Left renal pelvis (tissue), 4 donors: ENCODE measurements around the gene SND1. TPM values are rescaled to one million over a fixed set of nuclear protein-coding genes. Genes with fewer than 3 reads are reported as not detected.

Experiments
- DNase-seq, 4 donors: peaks; one replicate each; pipeline ENCODE4 v3.0.0-alpha.2; 2013; ENCODE audit warnings: low read depth in 4 of 4, low spot score in 3 of 4
- polyA plus RNA-seq, 4 donors: library from polyadenylated mRNA; unstranded; fragments of 120-200 nt; gene quantifications; one replicate each; pipeline ENCODE4 v1.2.1, GENCODE V29; 2013; ENCODE audit not compliant: insufficient read length in 4 of 4

The SND1 gene
- polyA plus RNA-seq, 4 donors: 129 to 161 (median 145) TPM

DNA sequence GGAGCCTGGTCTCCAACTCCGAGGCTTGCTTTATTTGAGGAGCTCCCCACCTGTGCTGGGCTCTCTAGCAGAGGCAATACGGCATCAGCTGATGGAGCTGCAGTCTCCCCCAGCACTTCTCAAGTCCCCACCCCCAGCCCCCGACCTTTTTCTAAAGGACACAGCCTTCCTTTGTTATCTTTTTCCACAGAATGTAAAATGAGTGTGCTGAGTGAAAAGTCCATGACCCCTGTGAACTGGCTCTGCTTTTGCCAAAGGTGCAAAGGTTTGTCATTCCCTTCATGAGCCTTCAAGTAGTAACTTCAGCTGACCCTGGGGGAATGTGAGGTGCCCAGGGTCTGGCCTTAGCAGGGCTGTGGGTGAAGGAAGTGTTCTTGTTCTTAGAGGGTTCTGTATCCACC, 353.8 kb downstream of the SND1 start:
- no peak for DNase-seq

DNA sequence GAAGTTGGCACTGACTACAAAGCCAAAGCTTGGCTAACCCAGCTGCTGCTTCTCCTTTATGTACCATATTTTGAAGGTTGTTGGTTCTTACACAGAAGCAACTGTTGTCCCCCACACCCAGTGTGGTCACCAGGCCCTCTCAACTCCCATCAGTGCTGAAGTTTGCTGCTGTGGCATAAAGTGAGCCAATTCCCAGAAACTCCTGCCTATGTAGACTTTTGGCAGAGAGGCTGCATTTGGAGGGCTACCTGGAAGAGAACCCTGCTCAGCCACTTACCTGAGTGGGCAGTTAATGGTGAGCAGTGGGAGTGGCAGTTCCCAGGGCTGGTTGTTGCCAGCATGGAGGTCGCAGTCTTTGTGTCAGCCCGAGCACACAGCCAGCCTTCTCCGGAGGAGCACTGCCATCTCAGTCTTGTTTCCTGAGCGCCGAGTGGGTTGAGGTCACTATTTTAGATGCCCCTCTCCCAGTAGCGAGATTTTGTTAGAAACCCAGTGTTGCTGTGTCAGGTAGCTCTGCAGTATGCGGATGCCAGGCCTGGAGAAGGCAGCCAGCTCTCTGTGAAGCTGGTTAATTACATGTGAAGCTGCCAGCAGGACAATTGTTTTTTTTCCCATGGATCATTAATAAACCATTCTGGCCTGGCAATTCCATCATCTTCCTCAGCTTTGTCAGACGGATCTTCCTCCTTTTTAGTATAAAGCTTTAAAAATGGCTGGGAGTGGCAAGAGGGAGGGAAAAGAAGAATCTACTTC, 354.7 kb downstream of the SND1 start:
- DNase-seq: no peak

DNA sequence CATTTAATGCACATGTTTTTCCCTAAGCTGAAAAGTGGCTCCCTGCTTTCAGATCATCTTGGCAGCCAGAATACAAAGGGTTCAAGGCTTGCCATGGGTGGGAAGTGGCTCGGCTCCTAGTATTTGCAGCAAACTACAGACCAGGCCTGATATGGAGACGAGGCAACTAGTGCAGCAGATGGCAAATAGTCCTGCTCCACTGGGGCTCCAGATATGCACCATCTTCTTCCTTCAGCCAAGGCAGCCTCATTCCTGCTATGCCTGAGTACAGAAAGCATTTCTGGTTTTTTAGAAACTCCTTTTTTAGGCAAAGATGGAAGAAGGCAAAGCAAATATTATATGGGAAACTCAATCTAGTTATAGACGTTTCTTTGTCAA, 355.3 kb downstream of the SND1 start:
- DNase-seq: no peak

DNA sequence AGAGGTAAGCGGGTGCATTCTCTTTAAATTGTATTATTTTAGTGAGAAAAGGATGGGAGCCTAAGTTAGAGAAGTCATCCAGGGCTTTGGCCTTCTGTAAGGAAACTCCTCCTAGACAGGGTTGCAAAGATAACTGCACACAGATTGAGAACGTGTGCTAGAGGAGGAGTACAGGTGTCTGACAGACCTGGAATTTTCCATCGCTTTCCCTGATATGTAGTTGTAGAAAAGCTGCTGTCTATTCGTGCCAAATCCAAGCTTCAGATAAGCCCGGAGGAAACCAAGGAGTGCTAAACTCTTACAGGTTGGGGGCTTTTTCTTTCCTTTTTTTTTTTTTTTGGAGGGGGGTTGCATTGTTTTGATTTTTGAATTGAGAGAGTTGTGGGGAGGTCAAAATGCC, 356.1 kb downstream of the SND1 start:
- no peak for DNase-seq

DNA sequence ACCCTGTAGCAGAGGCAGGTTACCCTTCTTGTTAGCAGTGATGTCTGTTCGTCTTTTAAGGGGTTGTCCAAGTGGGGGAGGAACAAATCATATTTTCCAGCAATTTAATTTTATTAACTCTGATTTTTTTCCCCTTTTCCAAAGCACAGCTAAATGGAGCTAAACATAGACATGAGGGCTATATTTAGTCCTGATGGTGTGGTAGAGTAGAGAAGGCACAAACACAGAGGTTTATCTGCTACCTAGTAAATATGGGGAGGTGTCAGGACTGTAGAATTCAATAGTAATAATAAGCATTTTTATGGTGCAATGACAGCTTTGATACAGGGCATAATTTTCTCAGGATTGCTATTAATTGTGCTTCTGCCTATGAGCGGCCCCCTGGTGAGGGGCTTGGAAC, 356.8 kb downstream of the SND1 start:
- DNase-seq: no peak

DNA sequence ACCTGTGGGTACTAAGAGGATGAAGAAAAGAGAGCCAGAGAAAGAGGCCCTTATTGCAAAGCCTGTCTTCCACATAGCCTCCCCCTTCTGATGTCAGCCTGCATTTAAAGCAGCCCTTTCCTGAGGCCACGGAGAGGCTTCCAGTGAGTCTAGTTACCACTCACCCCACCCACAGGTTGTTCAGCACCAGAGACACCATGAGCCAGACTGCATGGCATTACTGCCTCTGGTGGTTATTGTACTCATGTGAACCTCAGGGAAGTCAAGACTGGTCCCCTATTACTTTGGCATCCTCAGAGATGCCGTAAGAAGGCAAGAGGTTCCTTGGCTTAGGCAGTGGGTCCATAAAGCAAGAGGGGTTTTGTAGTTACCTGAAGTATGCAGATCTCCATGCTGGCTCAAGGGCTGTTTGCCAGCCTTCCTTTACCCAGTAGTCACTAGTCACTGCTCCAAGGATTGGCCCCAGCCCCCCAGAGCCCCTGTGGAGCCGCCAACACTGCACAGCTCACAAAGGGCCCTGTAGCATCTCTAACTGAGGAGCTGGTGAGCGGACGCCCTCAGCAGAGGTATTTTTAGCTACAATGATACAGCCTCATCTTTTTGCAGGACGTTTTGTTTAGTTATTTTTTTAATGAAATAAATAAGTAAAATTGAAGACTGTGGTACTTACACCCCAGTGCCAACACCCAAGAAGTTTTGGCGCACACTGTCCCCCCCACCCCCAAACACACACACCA, 358.6 kb downstream of the SND1 start:
- DNase-seq: no peak

DNA sequence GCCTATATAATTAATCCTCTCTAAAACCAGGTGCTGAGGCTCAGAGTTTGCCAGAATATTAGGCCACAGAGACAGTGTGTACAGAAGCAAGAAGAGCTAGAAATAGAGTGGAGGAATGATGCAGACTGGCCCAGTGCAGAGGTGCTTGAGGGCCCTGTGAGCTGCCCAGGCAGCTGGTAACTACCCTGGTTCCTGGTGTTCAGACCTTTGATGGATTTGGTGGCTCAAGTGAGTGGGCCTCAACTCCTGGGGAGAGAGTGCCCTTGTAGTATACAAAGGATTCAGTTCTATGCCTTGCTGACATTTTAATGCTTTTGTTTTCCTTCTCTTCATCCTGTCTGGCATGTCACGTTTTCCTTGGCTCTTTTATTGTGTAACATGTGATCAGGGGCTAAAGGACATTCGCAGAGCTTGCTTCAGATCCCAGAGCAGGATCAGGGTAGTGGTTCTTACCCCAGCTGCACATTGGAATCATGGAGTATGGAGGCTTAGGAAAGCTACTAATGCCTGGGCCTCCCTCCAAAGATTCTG, 359.2 kb downstream of the SND1 start:
- DNase-seq: no peak

DNA sequence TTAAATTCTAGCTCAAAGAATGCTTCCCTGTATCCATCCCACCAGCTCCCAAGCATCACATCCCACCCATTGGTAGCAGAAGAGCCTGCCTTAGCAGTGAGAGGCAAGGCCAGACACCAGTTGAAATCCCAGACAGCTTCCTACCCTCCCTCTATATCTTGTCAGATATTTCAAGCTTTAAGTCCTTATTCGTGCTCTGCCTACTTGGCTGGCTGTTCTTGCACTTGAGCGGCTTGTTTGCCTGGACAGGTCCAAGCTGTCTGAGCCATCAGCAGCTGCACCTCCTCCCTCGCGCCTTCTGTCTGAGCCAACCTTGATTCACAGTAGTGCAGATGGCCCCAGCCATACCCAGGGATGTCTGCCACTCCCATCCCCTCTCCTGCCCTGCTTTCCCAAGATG, 362.8 kb downstream of the SND1 start:
- DNase-seq: no peak

DNA sequence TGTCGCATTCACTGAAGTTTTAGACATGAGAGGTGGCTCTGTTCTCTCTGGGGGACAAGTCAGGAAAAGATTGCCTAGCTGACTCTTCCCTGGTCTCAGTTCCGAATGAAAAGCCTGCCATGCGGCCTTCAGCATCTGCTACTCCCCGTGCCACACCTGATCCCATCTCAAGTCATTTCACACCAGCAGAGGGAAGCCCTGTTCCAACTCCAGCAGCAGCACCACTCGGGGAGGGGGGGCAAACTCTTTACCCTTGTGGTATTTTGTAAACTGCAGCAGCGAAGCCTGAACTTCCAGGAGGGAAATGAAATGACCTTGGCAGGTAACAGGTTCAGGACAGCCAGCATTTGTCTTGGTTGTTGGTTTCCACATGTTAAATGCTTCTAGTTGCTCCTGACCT, 365.5 kb downstream of the SND1 start:
- no peak for DNase-seq

DNA sequence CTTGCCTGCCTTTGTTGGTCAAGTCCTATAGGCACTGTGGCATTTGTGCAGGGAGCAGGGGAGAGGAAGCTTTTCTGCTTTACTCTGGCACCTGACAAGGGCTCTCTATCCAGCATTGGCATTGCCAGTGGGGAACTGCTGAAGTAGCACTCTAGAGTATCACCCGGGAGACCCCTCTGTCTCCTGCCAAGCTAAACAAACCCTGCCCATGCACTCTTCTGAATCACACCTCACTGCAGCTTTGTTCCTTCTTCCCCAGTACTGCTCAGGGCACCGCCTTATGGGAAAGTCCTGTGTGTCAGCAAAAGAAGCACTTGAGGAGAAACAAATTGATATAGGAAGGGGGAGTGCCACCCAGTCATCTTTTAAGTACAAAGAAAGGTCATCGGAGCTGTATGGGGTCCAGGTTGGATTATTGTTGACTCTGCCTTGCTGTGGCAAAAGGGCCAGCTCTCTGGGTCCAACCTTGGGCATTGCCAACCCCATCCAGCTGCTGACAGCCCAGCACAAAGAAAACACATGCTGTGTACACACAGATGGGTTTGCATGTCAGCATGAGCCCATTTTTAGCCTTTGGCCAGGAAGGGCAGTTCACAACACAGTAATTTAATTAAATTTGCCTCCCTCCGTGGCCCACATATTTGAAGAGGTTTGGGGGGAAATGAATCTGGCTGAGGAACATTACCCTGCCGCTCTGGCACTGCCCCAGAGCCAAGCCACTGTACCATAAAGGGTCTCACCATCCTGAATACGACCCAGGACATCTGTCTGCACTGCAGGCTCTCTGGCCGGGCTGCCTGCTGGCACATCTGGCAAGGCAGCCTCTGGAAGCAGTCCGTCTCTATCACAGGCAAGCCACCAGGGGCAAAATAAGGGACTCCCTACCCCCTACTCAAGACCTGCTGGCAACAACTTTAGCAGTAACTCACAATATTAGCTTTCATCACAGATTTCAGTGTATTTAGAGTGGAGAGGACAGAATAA, 366.2 kb downstream of the SND1 start:
- DNase-seq: no peak

DNA sequence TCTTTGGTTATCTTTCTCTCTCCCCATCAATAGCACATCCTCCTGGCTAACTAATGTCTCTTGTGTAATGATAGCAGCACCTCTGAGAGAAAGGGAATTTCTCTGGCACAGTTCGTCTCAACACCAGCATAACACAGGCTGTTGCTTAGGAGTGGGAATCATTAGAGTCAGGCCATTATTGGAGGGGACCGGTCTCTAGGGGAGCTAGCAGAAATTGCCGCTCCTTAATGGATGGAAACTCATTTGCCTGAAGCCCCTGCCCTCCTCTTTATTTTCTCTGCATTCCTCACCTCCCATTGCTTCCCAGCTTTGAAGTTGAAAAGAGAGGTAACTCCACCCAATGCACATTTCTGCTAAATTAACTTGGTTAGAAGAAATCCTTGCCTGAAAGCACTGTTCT, 367.3 kb downstream of the SND1 start:
- no peak for DNase-seq

DNA sequence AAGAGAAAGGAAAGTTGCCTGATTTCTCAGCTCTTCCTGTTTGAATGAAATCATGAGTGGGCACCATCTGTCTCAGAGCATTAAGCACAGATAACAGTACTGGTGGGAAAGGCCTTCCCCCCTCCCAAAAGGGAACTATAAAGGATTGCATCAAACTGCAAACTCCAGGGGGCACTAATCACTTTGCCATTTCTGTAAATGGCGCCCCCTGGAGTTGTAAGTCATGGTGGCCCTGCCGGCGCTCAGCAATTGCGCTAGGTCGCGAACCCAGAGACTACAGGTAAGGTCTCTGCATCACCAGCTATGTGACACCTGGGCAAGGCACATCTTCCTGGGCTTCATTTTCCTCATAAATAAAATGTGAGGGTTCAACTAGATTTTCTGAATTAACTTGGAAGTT, 368.2 kb downstream of the SND1 start:
- no peak for DNase-seq

DNA sequence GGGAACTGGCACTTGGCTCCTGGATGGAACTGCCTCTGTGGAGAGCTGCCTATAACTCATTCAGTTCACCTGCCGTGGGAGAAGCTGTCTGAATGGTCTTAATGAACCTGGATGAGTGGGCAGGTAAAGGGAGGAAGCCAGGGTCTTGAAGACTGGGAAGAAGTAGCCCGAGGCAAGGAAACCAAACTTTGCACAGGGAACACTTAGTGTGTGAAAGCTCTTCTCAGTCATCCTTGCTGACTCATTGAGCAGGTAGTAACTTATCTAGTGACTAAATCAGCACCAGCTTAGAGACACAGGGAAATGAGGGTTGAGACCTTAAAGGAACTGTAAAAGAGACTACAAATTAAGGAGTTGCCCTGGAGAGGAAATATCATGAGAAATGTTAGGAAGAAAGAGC, 369.4 kb downstream of the SND1 start:
- DNase-seq: no peak

DNA sequence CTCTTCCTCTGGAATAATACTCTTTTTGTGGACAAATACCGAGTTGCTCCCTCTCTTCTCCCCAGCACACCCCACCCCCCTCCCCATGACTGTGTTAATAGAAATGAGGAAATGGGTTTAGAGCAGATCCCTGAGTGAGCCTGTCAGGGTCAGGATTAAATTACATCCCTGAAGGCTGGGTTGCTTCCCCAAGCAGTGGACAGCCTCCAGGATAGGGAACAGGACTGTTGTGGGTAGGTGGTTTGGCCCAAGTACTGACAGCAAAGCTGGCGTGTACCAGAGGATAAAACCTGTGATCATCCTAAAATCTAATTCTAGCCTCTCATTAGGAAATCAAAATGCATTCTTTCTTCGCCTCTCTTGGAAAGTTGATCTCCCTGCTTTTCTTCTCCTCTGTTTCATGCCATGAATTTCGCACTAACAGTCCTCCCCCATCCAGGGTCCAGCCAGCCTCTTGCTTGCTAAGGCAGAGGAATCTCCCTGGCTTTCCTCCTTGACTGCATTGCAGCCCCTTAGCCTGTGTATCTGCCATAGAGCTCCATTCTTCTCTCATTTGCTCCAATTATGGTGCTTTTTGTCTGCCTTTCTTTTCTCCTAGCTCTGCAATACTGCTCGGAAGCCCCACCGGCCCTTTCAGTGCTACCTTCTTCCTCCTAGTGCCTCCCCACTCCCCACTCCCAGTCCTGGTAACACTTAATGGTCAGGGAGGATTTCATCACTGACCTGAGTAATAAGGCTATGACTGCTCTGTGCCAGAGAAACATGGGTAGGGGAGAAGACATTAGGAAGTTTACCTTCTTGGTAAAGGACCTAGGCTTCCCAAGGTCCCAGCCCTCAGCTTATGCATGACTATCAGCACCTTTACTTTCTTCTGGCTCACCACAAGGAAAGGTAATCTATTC, 370.9 kb downstream of the SND1 start:
- no peak for DNase-seq

DNA sequence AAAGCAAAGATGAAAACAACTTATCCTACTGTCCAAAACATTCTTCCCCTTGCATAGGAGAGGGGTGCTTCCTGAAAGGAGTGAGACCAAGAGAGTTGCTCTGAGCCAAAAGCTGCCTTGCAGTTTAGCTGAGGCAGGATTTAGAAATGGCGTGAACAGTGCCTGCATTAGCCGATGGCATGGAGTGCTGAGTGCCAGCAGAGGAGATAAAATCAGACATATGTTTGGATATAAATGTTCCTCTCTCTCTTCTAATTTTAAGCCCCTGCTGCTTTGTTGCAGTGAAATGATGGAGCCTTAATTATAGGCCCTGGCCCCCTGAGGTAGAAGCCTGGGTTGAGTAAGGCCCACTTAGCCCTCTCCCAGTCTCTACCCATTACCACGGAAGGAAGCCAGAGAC, 372.2 kb downstream of the SND1 start:
- DNase-seq: no peak

DNA sequence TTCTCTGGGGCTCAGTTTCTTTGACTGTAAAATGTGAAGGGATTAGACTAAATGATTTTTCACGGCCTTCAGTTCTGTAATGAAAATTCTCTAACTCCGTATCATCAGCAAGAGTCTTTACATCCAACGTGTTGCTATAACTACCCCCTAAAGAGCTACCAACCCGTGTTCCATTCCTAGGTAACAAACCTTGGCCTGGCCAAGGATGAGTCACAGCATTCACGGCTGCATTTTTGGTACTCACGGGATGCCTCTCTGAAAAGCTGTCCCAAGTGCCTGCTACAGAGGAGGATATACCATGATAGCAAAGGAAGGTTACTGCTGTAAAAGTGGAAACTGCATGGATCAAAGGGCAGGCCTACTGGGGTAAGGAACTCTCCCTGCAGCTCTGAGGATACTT, 373.4 kb downstream of the SND1 start:
- DNase-seq: no peak

DNA sequence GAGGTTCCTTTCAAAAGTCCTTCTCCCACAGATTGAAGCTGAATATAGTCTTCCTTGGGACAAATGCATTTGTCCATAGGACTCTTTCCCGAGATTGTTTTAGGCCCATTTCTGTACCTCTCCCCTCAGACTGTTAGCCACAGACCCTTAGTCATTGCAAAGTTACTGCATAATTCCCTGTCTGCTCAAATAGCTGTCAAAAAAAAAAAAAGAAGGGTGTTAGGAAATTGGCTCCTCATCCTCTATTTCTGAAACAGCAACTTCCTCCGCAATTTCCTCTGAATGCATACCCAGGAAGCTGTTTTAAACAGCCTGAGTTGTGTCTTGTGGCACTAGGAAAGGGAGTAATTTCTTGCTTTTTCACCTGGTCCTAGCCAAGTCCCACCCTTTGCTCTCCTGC, 373.8 kb downstream of the SND1 start:
- no peak for DNase-seq

DNA sequence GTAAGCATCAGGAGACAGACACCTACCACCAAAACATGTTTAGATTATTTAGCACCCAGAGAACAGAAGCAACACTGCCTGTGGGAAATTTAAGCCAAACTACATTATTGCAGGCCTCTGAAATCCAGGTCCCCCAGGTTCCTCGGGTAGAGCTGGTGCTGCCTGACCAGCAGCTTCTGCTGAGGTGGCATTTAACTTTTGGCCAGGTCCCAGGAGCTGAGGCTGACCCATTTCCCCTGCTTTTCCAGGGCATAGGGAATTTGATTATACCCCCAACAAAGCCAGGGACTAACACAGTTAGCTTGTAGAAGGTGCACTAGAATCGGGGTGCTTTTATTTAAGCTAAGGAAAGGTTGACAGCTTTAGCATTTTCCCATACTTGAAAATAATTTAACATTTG, 374.6 kb downstream of the SND1 start:
- DNase-seq: no peak

DNA sequence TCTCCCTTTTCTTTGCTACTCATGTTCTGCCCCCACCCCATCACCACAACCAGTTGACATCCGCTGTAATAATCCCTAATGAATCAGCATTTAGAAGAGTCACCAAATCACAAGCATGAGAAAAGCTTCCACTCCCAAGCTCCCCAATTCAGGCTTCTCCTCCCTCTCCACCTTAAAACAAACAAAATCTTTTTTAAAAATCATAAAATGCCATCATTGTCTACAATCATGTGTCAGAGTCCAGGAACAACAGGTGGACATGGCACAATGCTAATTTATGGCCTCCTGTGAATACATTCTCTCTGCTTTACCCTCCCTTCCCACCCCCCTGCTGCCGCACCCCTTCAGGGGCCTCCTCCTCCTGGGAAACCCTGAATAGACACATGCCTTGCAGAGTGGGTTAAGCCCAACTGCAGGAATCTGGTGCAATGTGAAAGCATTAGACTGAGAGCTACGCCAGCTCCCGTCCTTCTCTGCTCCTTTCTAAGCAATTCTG, 375.5 kb downstream of the SND1 start:
- DNase-seq: no peak
